Activated T-cell treated with anti-CD3 and anti-CD28 coated beads for 24 hours (primary cell): ENCODE data around the gene C1QTNF8.

ENCODE experiments used
- DNase-seq: peaks from one replicate; pipeline ENCODE4 v3.0.0-alpha.2; 2020; ENCODE audit warnings: low read depth

C1QTNF8 gene

GRCh38 chr16:1096169-1097082 is at the start of gene C1QTNF8:
TSS of gene C1QTNF8 (minus strand) at chr16:1096244. CDS start at chr16:1094922, 1,322 bp downstream.
- DNase-seq: no peak

GRCh38 chr16:1145383-1146100 is 49.5 kb upstream of the C1QTNF8 start:
- DNase-seq: no peak

- DNase-seq: no peak
These were observed 48.7 kb upstream of the C1QTNF8 start for GRCh38 chr16:1144476-1145382.

- no peak for DNase-seq
These were observed 47.9 kb upstream of the C1QTNF8 start for GRCh38 chr16:1143761-1144450.

- DNase-seq: no peak
These were observed 46.9 kb upstream of the C1QTNF8 start for GRCh38 chr16:1142911-1143310.

GRCh38 chr16:1141716-1142115 is 45.7 kb upstream of the C1QTNF8 start:
- no peak for DNase-seq

GRCh38 chr16:1141191-1141590 is 45.1 kb upstream of the C1QTNF8 start:
- no peak for DNase-seq

GRCh38 chr16:1140582-1141162 is 44.6 kb upstream of the C1QTNF8 start:
- DNase-seq: no peak

- DNase-seq: no peak
These were observed 41.6 kb upstream of the C1QTNF8 start for GRCh38 chr16:1137604-1138003.

- DNase-seq: no peak
These were observed 39.4 kb upstream of the C1QTNF8 start for GRCh38 chr16:1135459-1135825.

GRCh38 chr16:1134776-1135458 is 38.9 kb upstream of the C1QTNF8 start:
- no peak for DNase-seq

GRCh38 chr16:1133810-1134520 is 37.9 kb upstream of the C1QTNF8 start:
- DNase-seq: no peak

- no peak for DNase-seq
These were observed 37.2 kb upstream of the C1QTNF8 start for GRCh38 chr16:1133271-1133670.

GRCh38 chr16:1132431-1132830 is 36.4 kb upstream of the C1QTNF8 start:
- no peak for DNase-seq

- DNase-seq: no peak
These were observed 35.4 kb upstream of the C1QTNF8 start for GRCh38 chr16:1131378-1131994.

- no peak for DNase-seq
These were observed 34.3 kb upstream of the C1QTNF8 start for GRCh38 chr16:1130382-1130781.

GRCh38 chr16:1129106-1129960 is 33.3 kb upstream of the C1QTNF8 start:
- DNase-seq: no peak

GRCh38 chr16:1127971-1128715 is 32.1 kb upstream of the C1QTNF8 start:
- DNase-seq: no peak
